ENCODE measurements around the gene EHD1. TPM values are rescaled to one million over a fixed set of nuclear protein-coding genes. Genes with fewer than 3 reads are reported as not detected.

The EHD1 gene
- total RNA-seq, 2 donors from 2014 or later: 39.7 to 43.8 TPM

GRCh38 chr11:64839887-64840782 is 38.3 kb downstream of the EHD1 start:
- no peak overlapping the region for H3K4me3 ChIP-seq (ENCODE audit: low read length)
- H3K4me1 Mint-ChIP-seq: peaks cover 18% of the 10 kb centered on the region
- WGBS, 2 experiments (ENCODE audit: insufficient coverage in 1 of 2, insufficient read length in 1 of 2): 94 to 95% methylated on average over 17 to 24 of the region's 24 CpGs
- no peak for TF ChIP-seq CTCF (conservative IDR thresholded peaks at IDR 0.05)
- no peaks in the 10 kb centered on the region for H3K27me3 Mint-ChIP-seq (ENCODE audit: insufficient read depth)
- peaks cover 5% of the 10 kb centered on the region for H3K4me1 ChIP-seq (ENCODE audit: control insufficient read depth, insufficient read depth, low read length)
- H3K9me3 Mint-ChIP-seq: no peaks in the 10 kb centered on the region
- peaks cover 4% of the 10 kb centered on the region for H3K36me3 Mint-ChIP-seq (ENCODE audit: low read depth)
- H3K36me3 ChIP-seq (ENCODE audit: control insufficient read depth, insufficient read depth, low read length): no peaks in the 10 kb centered on the region
- H3K4me3 Mint-ChIP-seq: no peak overlapping the region
- H3K27ac ChIP-seq (ENCODE audit: low read depth, low read length): no peak overlapping the region
- no peak for DNase-seq
- H3K9ac ChIP-seq (ENCODE audit: extremely low read depth, low read length, poor library complexity, severe bottlenecking): no peak overlapping the region
- no peaks in the 10 kb centered on the region for H3K9me3 ChIP-seq (ENCODE audit: control insufficient read depth, low read length)
- H3K27ac Mint-ChIP-seq: no peak overlapping the region
- no peaks in the 10 kb centered on the region for H3K27me3 ChIP-seq (ENCODE audit: control insufficient read depth, insufficient read depth, low read length, poor library complexity, severe bottlenecking)

GRCh38 chr11:64839335-64839734 is 39.1 kb downstream of the EHD1 start:
- H3K4me3 Mint-ChIP-seq: no peak overlapping the region
- no peaks in the 10 kb centered on the region for H3K9me3 Mint-ChIP-seq
- Histone ChIP-seq H3K4me3 (ENCODE audit: low read length) (no peak overlapping the region), H3K36me3 (ENCODE audit: control insufficient read depth, insufficient read depth, low read length) (no peaks in the 10 kb centered on the region), H3K27ac (ENCODE audit: low read depth, low read length) (no peak overlapping the region), H3K9me3 (ENCODE audit: control insufficient read depth, low read length) (no peaks in the 10 kb centered on the region), H3K9ac (ENCODE audit: extremely low read depth, low read length, poor library complexity, severe bottlenecking) (no peak overlapping the region), H3K4me1 (ENCODE audit: control insufficient read depth, insufficient read depth, low read length) (peaks cover 5% of the 10 kb centered on the region), H3K27me3 (ENCODE audit: control insufficient read depth, insufficient read depth, low read length, poor library complexity, severe bottlenecking) (no peaks in the 10 kb centered on the region)
- no peaks in the 10 kb centered on the region for H3K27me3 Mint-ChIP-seq (ENCODE audit: insufficient read depth)
- no peak overlapping the region for H3K27ac Mint-ChIP-seq
- no peak for DNase-seq
- TF ChIP-seq CTCF (conservative IDR thresholded peaks at IDR 0.05): no peak
- H3K36me3 Mint-ChIP-seq (ENCODE audit: low read depth): peaks cover 4% of the 10 kb centered on the region
- WGBS, 2 experiments (ENCODE audit: insufficient coverage in 1 of 2, insufficient read length in 1 of 2): 93 to 94% methylated on average over 5 to 13 of the region's 13 CpGs
- H3K4me1 Mint-ChIP-seq: peaks cover 18% of the 10 kb centered on the region

GRCh38 chr11:64838600-64839334 is 39.7 kb downstream of the EHD1 start:
- peaks cover 4% of the 10 kb centered on the region for H3K36me3 Mint-ChIP-seq (ENCODE audit: low read depth)
- no peak overlapping the region for H3K4me3 Mint-ChIP-seq
- no peak overlapping the region for H3K4me3 ChIP-seq (ENCODE audit: low read length)
- no peak overlapping the region for H3K27ac ChIP-seq (ENCODE audit: low read depth, low read length)
- 91 to 97% methylated on average over 15 to 28 of the region's 28 CpGs for WGBS, 2 experiments (ENCODE audit: insufficient coverage in 1 of 2, insufficient read length in 1 of 2)
- H3K9me3 ChIP-seq (ENCODE audit: control insufficient read depth, low read length): no peaks in the 10 kb centered on the region
- H3K27ac Mint-ChIP-seq: no peak overlapping the region
- no peaks in the 10 kb centered on the region for H3K27me3 Mint-ChIP-seq (ENCODE audit: insufficient read depth)
- peaks cover 15% of the 10 kb centered on the region for H3K4me1 Mint-ChIP-seq
- TF ChIP-seq CTCF (conservative IDR thresholded peaks at IDR 0.05): no peak
- no peak for DNase-seq
- H3K27me3 ChIP-seq (ENCODE audit: control insufficient read depth, insufficient read depth, low read length, poor library complexity, severe bottlenecking): no peaks in the 10 kb centered on the region
- H3K9ac ChIP-seq (ENCODE audit: extremely low read depth, low read length, poor library complexity, severe bottlenecking): no peak overlapping the region
- H3K4me1 ChIP-seq (ENCODE audit: control insufficient read depth, insufficient read depth, low read length): peaks cover 5% of the 10 kb centered on the region
- H3K9me3 Mint-ChIP-seq: no peaks in the 10 kb centered on the region
- H3K36me3 ChIP-seq (ENCODE audit: control insufficient read depth, insufficient read depth, low read length): no peaks in the 10 kb centered on the region
